ENCODE measurements around the gene NUMA1. TPM values are rescaled to one million over a fixed set of nuclear protein-coding genes. Genes with fewer than 3 reads are reported as not detected.

The NUMA1 gene
- total and polyA plus RNA-seq, 9 of the 15 experiments (the other 6 are each of a cell fraction or from before 2014, with no cell fraction given) = 4.1 to 104 (median 51.2) TPM

DNA sequence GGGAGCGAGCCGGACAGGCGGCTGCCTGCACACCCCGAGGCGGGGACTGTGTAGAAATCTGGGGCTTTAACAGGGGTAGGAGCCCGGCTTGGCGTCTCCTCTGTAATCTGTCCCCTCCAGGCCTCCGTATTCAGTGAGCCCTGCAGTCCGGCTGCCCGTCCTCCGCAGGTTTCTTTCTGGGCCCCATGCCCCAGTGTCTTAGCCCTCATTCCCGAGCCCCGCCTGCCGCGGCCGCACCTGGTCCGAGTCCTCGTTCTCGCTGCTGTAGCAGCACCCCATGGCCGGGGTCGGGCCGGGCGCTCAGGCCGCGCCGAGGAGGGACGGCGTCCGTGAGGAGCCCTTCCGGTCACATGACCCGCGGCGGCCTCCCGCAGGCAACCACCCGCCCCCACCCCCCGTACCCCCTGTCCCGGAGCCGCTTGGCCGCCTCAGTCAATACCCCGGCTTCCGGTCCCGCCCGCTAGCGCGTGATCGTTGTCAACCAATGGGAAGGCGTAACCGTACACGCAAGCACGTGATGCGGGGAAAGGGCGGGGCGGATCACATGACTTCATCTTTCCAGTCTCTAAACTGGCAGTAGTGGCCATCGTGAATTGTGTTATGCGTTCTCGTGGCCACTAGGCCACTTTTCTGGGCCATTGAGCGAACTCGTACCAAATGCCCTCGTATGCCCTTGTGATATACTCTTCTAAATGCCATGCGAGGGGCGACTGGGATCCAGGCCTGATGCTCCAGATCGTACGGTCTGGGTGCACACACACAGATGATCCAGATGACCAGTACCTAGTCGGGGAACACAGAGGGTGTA, 22.8 kb upstream of the NUMA1 start, which contains the start of gene LAMTOR1 (continued):
- TF ChIP-seq ZNF830 (CRISPR knock-in tag; IDR thresholded peaks at IDR 0.05) = no peak
- TF ChIP-seq CHD4 (IDR thresholded peaks at IDR 0.05; ENCODE audit: insufficient read depth, insufficient replicate concordance, low read depth, low read length, poor library complexity, severe bottlenecking) = no peak
- TF ChIP-seq XRCC5 (IDR thresholded peaks at IDR 0.05; ENCODE audit: low read depth, low read length) = no peak
- TF ChIP-seq JUND (IDR thresholded peaks at IDR 0.05; ENCODE audit: borderline replicate concordance, low read depth, low read length) = peak; percentile 11; the same call in 1 of the 2 replicates
- peak; percentile 47; the same call in 2 of the 3 replicates for TF ChIP-seq JUND (tag; IDR thresholded peaks at IDR 0.05; ENCODE audit: borderline replicate concordance, low read depth, low read length)
- no peak for TF ChIP-seq U2AF2 (optimal IDR thresholded peaks at IDR 0.05; ENCODE audit: low read depth, low read length)
- TF ChIP-seq, protein P1, sequence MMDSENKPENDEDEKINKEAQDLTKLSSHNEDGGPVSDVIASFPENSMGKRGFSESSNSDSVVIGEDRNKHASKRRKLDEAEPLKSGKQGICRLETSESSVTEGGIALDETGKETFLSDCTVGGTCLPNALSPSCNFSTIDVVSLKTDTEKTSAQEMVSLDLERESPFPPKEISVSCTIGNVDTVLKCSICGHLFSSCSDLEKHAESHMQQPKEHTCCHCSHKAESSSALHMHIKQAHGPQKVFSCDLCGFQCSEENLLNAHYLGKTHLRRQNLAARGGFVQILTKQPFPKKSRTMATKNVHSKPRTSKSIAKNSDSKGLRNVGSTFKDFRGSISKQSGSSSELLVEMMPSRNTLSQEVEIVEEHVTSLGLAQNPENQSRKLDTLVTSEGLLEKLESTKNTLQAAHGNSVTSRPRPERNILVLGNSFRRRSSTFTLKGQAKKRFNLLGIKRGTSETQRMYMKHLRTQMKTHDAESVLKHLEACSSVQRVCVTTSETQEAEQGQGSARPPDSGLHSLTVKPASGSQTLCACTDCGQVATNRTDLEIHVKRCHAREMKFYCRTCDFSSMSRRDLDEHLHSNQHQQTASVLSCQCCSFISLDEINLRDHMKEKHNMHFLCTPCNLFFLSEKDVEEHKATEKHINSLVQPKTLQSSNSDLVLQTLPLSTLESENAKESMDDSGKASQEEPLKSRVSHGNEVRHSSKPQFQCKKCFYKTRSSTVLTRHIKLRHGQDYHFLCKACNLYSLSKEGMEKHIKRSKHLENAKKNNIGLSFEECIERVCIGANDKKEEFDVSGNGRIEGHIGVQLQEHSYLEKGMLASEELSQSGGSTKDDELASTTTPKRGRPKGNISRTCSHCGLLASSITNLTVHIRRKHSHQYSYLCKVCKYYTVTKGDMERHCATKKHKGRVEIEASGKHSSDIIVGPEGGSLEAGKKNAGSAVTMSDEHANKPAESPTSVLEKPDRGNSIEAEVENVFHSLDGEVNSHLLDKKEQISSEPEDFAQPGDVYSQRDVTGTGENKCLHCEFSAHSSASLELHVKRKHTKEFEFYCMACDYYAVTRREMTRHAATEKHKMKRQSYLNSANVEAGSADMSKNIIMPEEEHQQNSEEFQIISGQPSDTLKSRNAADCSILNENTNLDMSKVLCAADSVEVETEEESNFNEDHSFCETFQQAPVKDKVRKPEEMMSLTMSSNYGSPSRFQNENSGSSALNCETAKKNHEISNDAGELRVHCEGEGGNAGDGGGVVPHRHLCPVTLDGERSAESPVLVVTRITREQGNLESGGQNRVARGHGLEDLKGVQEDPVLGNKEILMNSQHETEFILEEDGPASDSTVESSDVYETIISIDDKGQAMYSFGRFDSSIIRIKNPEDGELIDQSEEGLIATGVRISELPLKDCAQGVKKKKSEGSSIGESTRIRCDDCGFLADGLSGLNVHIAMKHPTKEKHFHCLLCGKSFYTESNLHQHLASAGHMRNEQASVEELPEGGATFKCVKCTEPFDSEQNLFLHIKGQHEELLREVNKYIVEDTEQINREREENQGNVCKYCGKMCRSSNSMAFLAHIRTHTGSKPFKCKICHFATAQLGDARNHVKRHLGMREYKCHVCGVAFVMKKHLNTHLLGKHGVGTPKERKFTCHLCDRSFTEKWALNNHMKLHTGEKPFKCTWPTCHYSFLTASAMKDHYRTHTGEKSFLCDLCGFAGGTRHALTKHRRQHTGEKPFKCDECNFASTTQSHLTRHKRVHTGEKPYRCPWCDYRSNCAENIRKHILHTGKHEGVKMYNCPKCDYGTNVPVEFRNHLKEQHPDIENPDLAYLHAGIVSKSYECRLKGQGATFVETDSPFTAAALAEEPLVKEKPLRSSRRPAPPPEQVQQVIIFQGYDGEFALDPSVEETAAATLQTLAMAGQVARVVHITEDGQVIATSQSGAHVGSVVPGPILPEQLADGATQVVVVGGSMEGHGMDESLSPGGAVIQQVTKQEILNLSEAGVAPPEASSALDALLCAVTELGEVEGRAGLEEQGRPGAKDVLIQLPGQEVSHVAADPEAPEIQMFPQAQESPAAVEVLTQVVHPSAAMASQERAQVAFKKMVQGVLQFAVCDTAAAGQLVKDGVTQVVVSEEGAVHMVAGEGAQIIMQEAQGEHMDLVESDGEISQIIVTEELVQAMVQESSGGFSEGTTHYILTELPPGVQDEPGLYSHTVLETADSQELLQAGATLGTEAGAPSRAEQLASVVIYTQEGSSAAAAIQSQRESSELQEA (IDR thresholded peaks at IDR 0.05; ENCODE audit: low read depth) = peak; percentile 92
- no peak for TF ChIP-seq MTF1 (CRISPR knock-in tag; IDR thresholded peaks at IDR 0.05; ENCODE audit: borderline replicate concordance)
- TF ChIP-seq SRSF1 (IDR thresholded peaks at IDR 0.05; ENCODE audit: low read depth, low read length) = no peak
- 0 out of 2 replicates have a peak, but pooled peaks have one; percentile 17 for TF ChIP-seq MXI1 (IDR thresholded peaks at IDR 0.05; ENCODE audit: low read depth, low read length)
- peak; percentile 95 for TF ChIP-seq RBFOX2 (IDR thresholded peaks at IDR 0.05; ENCODE audit: low read depth, low read length)
- TF ChIP-seq ELF1 (tag; IDR thresholded peaks at IDR 0.05) = peak; percentile 96

All from K562 (cell line).